ENCODE data around the gene PDE1C.

GRCh38 chr7:31788883-31789680 is 281.1 kb downstream of the PDE1C start:
- TF ChIP-seq CTCF (IDR thresholded peaks at IDR 0.05; ENCODE audit: low read depth, low read length): no peak
- no peak for TF ChIP-seq MYC (IDR thresholded peaks at IDR 0.05; ENCODE audit: low read depth, low read length)

Measured in NB4 (cell line).